Kidney tubule cell (primary cell): ENCODE data around the gene XBP1.
"Not testable (repeated sequence)": the region's sequence is repeated elsewhere in the genome, so short reads cannot be mapped to it uniquely, and the experiment has no call there.

Source experiments
- DNase-seq: peaks from one replicate; pipeline ENCODE4 v3.0.0-alpha.2; 2018; ENCODE audit warnings: low spot score

XBP1 gene

GRCh38 chr22:28792491-28793383 is 7.6 kb downstream of the XBP1 start:
- no peak for DNase-seq

DNA sequence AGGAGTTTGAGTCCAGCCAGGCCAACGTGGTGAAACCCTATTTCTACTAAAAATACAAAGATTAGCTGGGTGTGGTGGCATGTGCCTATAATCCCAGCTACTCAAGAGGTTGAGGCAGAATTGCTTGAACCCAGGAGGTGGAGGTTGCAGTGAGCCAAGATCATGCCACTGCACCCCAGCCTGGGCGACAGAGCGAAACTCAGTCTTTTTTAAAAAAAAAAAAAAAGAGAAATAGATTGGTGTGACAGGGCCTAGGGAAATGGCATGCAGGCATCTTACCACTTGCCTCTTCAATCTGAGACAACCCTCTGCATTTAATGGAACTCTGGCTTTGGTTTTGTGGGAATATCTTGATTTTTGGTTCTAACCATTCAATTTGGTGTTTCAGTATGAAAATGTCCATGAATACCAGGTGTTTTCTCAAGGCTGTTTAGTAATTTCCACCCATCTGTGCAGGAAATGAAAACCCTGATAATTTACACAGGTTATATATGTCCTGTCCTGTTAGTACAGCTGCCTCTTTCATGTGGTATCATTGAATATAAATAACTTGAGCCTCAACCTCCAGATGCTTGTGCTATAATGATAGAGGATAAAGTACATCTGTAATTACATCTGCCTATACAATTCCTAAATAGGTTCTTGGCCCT is 8.4 kb downstream of the XBP1 start:
- DNase-seq: no peak

DNA sequence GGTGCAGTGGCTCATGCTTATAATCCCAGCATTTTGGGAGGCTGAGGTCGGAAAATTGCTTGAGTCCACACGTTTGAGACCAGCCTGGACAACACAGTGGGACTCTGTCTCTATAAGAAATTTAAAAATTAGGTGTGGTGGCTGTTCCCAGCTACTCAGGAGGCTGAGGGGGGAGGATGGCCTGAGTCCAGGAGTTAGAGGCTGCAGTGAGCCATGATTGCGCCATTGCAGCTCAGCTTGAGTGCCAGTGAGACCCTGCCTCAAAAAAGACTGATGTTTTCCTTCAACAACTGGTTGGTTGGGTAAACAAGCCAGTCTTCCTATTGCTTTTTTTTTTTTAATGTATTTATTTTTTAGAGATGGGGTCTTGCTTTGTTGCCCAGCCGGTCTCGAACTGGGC is 9.2 kb downstream of the XBP1 start:
- no peak for DNase-seq

- no peak for DNase-seq
Measured at GRCh38 chr22:28788601-28789000, 11.8 kb downstream of the XBP1 start.

DNA sequence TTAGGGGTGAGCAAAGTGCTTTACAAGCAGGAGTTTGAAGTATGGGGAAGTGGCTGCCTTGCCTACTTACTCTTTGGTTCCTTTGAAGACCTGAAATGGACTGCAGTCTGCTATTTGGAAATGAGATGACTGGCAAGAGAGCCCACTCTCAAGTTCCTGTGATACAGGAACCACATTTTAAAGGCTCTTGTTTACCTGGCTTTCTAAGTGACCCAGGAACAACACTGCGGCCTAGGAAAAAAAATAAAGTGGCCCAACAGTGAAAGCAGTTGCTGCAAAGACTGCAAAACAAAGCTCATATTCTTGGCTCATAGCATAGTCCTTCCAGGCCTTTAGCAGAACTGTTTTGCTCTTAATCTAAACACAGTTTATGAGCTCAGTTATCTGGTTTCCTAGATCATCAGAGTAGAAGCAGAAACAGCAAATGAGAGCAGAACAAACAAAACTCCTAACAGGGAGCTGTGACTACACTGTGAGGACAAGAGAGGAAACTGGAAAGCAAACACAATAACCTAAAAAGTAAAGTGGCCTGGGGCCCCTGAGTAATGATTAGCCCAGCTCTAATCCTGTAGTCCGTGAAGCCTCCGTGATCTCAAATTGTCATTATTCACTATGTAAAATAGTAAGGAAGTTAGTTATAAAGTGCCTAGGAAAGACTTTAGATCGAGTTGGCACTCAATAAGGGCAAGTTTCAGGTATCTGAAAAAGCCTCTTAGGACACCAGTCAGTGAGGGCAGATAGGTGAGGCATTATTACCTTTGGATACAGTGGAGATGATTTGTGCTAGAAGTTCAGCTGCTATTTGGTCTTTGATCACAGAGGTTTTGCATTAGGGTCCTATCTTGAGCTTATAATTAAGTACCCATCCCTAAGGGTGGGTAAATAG is 16.3 kb downstream of the XBP1 start:
- DNase-seq: peak; percentile 47

- DNase-seq: no peak
Measured at GRCh38 chr22:28780296-28780695, 20.1 kb downstream of the XBP1 start.

- DNase-seq: no peak
Measured at GRCh38 chr22:28779833-28780232, 20.5 kb downstream of the XBP1 start.

- no peak for DNase-seq
Measured at GRCh38 chr22:28774378-28774777, 26.0 kb downstream of the XBP1 start.

GRCh38 chr22:28773461-28773867 is 26.9 kb downstream of the XBP1 start:
- peak; percentile 75 for DNase-seq

DNA sequence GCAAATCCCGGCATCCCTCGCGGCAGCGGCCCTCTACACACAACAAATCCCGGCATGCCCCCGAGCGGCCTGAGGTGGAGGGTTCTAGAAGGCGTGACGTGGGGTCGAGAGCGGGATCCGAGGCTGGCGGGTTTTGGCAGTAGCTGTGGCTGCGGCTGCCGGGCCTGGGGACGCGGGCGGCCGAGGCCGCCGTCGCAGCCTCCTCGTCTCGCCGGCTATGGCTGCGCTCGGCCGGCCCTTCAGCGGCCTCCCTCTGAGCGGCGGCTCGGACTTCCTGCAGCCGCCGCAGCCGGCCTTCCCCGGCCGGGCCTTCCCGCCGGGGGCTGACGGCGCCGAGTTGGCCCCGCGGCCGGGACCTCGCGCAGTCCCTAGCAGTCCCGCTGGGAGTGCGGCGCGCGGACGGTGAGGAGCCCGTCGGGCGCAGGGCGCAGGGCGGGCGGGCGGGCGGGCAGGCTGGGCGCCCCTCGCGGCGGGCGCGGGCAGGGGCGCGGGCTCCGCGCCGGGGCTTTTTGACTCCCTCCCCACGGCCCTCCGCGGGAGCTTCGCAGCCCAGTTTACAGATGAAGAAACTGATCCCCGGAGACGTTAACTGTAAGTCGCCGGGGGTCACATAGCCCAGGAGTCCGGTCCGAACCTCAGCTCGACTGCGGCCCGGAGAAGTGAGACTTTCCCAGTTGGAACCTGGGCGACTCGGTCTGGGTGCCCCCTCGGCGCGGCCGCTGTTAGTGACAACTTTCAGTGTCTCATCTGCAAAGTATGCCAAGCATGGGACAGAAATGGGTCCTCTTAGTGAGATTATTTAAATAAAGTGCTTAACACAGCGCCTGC is 27.5 kb downstream of the XBP1 start, which contains the start of gene CCDC117:
TSS of gene CCDC117 (plus strand) at position 63 of the 828 bp plus-strand sequence. CDS start at position 218, 155 bp downstream.
- peak; percentile 96 for DNase-seq

DNA sequence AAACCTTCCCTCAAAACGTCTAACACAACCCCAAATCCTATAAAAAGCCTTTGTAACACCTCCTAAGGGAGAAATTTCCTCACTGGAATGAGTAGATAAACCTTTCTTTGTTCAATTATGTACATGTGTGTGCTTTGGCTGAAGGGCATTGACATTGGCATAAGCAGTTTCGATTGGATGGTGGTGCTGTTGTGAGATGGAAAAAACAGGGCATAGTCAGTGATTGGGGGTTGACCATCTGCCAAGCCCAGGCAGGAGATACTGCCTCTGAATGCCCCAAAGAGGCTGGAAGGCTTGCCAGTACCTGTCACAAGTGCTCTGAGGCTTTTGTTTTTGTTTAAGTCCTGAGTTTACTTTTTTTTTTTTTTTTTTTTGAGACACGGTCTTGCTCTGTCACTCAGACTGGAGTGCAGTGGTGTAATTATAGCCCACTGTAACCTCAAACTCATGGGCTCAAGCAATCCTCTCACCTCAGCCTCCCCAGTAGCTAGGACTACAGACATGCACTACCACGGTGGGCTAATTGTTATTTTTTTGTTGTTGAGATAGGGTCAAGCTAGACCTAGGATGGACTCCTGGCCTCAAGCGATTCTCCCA is 29.1 kb downstream of the XBP1 start:
- no peak for DNase-seq

- no peak for DNase-seq
Measured at GRCh38 chr22:28769394-28770085, 30.8 kb downstream of the XBP1 start.

- no peak for DNase-seq
Measured at GRCh38 chr22:28768701-28769393, 31.5 kb downstream of the XBP1 start.

DNA sequence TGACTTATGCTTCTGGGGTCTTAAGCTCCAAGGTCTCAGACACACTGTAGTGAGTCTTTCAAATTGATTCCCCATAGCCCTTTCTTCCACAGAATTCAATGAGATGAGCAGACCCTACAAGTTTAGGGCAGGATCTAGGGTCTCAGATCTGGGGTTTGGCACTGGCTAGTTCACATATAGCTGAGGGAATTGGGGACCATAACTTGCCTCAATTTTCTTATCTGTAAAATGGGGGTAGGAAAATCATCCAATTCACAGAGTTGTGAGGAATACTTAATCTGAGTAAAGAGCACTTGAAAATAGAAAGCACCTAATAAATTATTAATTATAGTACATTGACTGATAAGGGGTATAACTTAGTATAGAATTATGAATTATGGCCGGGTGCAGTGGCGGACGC is 33.7 kb downstream of the XBP1 start:
- DNase-seq: no peak

DNA sequence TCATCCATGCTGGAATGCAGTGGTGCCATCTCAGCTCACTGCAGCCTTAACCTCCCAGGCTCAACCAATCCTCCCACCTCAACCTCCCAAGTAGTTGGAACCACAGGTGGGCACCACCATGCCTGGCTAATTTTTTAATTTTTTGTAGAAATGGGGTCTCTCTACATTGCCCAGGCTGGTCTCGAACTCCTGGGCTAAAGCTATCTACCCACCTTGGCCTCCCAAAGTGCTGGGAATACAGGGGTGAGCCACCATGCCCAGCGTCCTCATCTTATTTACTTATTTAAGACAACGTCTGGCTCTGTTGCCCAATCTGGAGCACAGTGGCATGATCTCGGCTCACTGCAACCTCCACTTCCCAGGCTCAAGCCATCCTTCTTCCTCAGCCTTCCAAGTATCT is 38.4 kb downstream of the XBP1 start:
- DNase-seq: not testable (repeated sequence)

- DNase-seq: no peak
Measured at GRCh38 chr22:28761449-28761755, 39.0 kb downstream of the XBP1 start.

DNA sequence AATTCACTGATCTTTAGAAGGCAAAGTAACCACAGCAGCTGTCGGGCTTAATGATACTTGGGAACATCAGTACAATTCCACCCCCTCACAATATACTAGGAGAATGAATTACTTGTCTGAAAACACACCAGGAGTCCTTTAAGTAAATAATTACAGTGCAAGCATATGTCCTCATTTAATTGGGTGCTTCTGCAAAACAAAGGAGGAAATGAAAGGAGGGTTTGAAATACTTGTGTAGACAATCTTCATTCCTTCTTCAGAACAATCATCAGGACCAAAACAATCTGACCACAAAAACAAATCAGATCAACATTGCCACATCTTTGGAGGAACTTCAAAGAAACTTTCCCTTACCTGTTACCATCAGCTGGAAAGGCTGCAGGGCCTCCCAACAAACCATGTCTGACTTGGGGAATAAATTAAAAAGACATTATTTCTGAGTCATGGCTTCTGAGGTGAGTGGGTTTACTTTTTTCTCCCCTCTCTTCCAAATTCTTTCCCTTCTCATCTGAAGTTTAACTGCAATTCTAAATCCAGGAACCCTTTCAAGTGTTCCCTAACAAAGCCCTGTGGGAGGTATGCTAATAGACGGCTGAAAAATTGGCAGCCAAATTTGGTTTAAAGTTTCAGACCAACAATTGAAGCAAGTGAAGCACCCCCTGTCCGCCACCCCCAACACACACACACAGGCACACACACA is 40.4 kb downstream of the XBP1 start:
- no peak for DNase-seq

- not testable (repeated sequence) for DNase-seq
Measured at GRCh38 chr22:28754512-28754911, 45.9 kb downstream of the XBP1 start.

- no peak for DNase-seq
Measured at GRCh38 chr22:28750471-28750881, 49.9 kb downstream of the XBP1 start.
